OCI-LY3 (cell line): Measurements from ENCODE around the gene RBM45.
"Not testable (repeated sequence)": the region's sequence is repeated elsewhere in the genome, so short reads cannot be mapped to it uniquely, and the experiment has no call there.

Experiments
- H2AFZ ChIP-seq: fragments of 200-600, 300-600 bp; shearing (Covaris generic); 2 replicates; pipeline ENCODE4 v1.6.0; 2014; ENCODE audit warnings: antibody characterized with exemption, low read depth, low read length
- H3K27ac ChIP-seq: fragments of 200-600, 300-600 bp; sonication (generic); 2 replicates; pipeline ENCODE4 v1.5.1; 2014; ENCODE audit warnings: mild to moderate bottlenecking, low read length, moderate library complexity, mixed read lengths
- H3K27me3 ChIP-seq: fragments of 200-600, 300-600 bp; sonication (generic); 2 replicates; pipeline ENCODE4 v1.6.1; 2014; ENCODE audit warnings: low read depth, low read length, mixed read lengths
- H3K36me3 ChIP-seq: fragments of 200-600, 300-600 bp; sonication (generic); replicated peaks from 2 replicates; pipeline ENCODE3; 2014; ENCODE audit warnings: low read depth, low read length, mixed read lengths
- H3K4me1 ChIP-seq: fragments of 300-600, 200-600 bp; sonication (generic); 2 replicates; pipeline ENCODE4 v1.6.1; 2014; ENCODE audit warnings: low read length, mixed read lengths
- H3K4me2 ChIP-seq: fragments of 200-600, 300-600 bp; sonication (generic); 2 replicates; pipeline ENCODE4 v1.6.1; 2014; ENCODE audit warnings: low read length, mixed read lengths
- H3K4me3 ChIP-seq: fragments of 300-600, 200-600 bp; sonication (generic); 2 replicates; pipeline ENCODE4 v1.5.1; 2014; ENCODE audit warnings: antibody characterized with exemption, mild to moderate bottlenecking, low read length, moderate library complexity
- H3K79me2 ChIP-seq: fragments of 300-600, 200-600 bp; shearing (Covaris generic); 2 replicates; pipeline ENCODE4 v1.6.1; 2014; ENCODE audit warnings: mild to moderate bottlenecking, low read length, mixed read lengths
- H3K9ac ChIP-seq: fragments of 300-600, 200-600 bp; shearing (Covaris generic); 2 replicates; pipeline ENCODE4 v1.6.0; 2014; ENCODE audit warnings: mild to moderate bottlenecking, low read length, moderate library complexity
- H3K9me3 ChIP-seq: fragments of 200-600, 300-600 bp; shearing (Covaris generic); 2 replicates; pipeline ENCODE4 v1.6.1; 2014; ENCODE audit warnings: low read length, mixed read lengths; ENCODE audit not compliant: insufficient read depth
- H4K20me1 ChIP-seq: fragments of 200-600, 300-600 bp; sonication (generic); 2 replicates; pipeline ENCODE4 v1.6.1; 2016; ENCODE audit warnings: low read length, mixed read lengths; ENCODE audit not compliant: insufficient read depth
- CTCF ChIP-seq: fragments of 200-600, 300-600 bp; sonication (generic); IDR thresholded peaks from 2 replicates; pipeline ENCODE4 v1.5.1; 2014; ENCODE audit warnings: antibody characterized with exemption, low read length, low read depth
- EZH2phosphoT487 ChIP-seq: fragments of 200-600 bp; shearing (Covaris generic); IDR thresholded peaks from 2 replicates; pipeline ENCODE4 v1.6.1; 2018; ENCODE audit warnings: antibody characterized with exemption, mixed run types, low read depth

Gene RBM45

GRCh38 chr2:178152977-178153376 is 40.7 kb downstream of the RBM45 start:
- peaks cover 8% of the 10 kb centered on the region for H3K4me1 ChIP-seq
- H3K79me2 ChIP-seq: no peaks in the 10 kb centered on the region
- no peak for TF ChIP-seq CTCF
- no peak for TF ChIP-seq EZH2phosphoT487

GRCh38 chr2:178153878-178154277 is 41.6 kb downstream of the RBM45 start:
- H3K27ac ChIP-seq, H3K27me3 ChIP-seq, H3K79me2 ChIP-seq, H3K4me1 ChIP-seq, H2AFZ ChIP-seq, H3K9me3 ChIP-seq, H4K20me1 ChIP-seq, H3K36me3 ChIP-seq, H3K9ac ChIP-seq, H3K4me3 ChIP-seq, H3K4me2 ChIP-seq: not testable (repeated sequence)

More at GRCh38 chr2:178152977-178153376, 40.7 kb downstream of the RBM45 start:
- Histone ChIP-seq H3K9me3 (no peaks in the 10 kb centered on the region), H3K9ac (no peak overlapping the region), H3K4me2 (no peak overlapping the region), H4K20me1 (no peaks in the 10 kb centered on the region), H3K27me3 (no peaks in the 10 kb centered on the region), H3K27ac (no peak overlapping the region), H3K4me3 (no peak overlapping the region), H3K36me3 (no peaks in the 10 kb centered on the region), H2AFZ (no peak overlapping the region)

- Histone ChIP-seq H4K20me1 (no peaks in the 10 kb centered on the region), H3K27ac (no peak overlapping the region), H3K79me2 (no peaks in the 10 kb centered on the region)
These were observed 43.3 kb downstream of the RBM45 start for GRCh38 chr2:178155524-178155923.

GRCh38 chr2:178157574-178157973 is 45.3 kb downstream of the RBM45 start:
- Histone ChIP-seq H3K79me2 (no peaks in the 10 kb centered on the region), H3K4me1 (peaks cover 3% of the 10 kb centered on the region), H2AFZ (no peak overlapping the region), H3K9me3 (no peaks in the 10 kb centered on the region), H3K36me3 (no peaks in the 10 kb centered on the region), H3K27ac (no peak overlapping the region), H3K4me2 (no peak overlapping the region), H3K27me3 (no peaks in the 10 kb centered on the region), H4K20me1 (no peaks in the 10 kb centered on the region), H3K4me3 (no peak overlapping the region), H3K9ac (no peak overlapping the region)
- TF ChIP-seq CTCF: no peak
- no peak for TF ChIP-seq EZH2phosphoT487

More at GRCh38 chr2:178155524-178155923, 43.3 kb downstream of the RBM45 start:
- peaks cover 10% of the 10 kb centered on the region for H3K4me1 ChIP-seq
- no peak overlapping the region for H3K9ac ChIP-seq
- no peak for TF ChIP-seq EZH2phosphoT487
- no peak for TF ChIP-seq CTCF
- H3K36me3 ChIP-seq: no peaks in the 10 kb centered on the region
- H3K9me3 ChIP-seq: no peaks in the 10 kb centered on the region
- H2AFZ ChIP-seq: no peak overlapping the region
- H3K27me3 ChIP-seq: no peaks in the 10 kb centered on the region
- H3K4me3 ChIP-seq: no peak overlapping the region
- no peak overlapping the region for H3K4me2 ChIP-seq

GRCh38 chr2:178159966-178160365 is 47.7 kb downstream of the RBM45 start:
- Histone ChIP-seq H3K27me3 (no peaks in the 10 kb centered on the region), H4K20me1 (no peaks in the 10 kb centered on the region), H3K9me3 (no peaks in the 10 kb centered on the region), H3K4me3 (no peak overlapping the region), H3K9ac (no peak overlapping the region), H3K4me1 (peaks cover 23% of the 10 kb centered on the region), H3K4me2 (no peak overlapping the region), H3K79me2 (no peaks in the 10 kb centered on the region), H3K27ac (no peak overlapping the region), H3K36me3 (no peaks in the 10 kb centered on the region), H2AFZ (no peak overlapping the region)
- no peak for TF ChIP-seq CTCF
- no peak for TF ChIP-seq EZH2phosphoT487
